NOMO-1 treated with DMSO at 0.1 percent for 48 hours (cell line): ENCODE results near the gene SIK3.

Experiments
- DNase-seq: peaks from one replicate; lab custom pipeline; 2025; ENCODE audit not compliant: unreplicated experiment; lab: John Stamatoyannopoulos, UW

The SIK3 gene

DNA sequence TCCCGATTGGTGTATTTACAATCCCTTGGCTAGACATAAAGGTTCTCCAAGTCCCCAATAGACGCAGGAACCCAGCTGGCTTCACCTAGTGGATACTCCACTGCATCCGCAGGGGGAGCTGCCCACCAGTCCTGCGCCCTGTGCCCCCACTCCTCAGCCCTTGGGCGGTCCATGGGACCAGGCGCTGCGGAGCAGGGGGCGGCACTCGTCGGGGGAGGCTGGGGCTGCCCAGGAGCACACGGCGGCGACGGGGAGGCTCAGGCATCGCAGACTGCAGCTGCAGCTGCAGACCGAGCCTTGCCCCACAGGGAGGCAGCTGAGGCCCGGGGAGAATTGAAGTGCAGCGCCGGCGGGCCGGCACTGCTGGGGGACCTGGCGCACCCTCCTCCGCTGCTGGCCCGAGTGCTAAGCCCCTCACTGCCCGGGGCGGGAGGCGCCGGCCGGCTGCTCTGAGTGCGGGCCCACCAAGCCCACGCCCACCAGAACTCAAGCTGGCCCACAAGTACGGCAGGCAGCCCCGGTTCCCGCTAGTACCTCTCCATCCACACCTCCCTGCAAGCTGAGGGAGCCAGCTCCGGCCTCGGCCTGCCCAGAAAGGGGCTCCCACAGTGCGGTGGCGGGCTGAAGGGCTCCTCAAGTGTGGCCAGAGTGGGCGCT is 12.2 kb upstream of the SIK3 start:
- DNase-seq: no peak

DNA sequence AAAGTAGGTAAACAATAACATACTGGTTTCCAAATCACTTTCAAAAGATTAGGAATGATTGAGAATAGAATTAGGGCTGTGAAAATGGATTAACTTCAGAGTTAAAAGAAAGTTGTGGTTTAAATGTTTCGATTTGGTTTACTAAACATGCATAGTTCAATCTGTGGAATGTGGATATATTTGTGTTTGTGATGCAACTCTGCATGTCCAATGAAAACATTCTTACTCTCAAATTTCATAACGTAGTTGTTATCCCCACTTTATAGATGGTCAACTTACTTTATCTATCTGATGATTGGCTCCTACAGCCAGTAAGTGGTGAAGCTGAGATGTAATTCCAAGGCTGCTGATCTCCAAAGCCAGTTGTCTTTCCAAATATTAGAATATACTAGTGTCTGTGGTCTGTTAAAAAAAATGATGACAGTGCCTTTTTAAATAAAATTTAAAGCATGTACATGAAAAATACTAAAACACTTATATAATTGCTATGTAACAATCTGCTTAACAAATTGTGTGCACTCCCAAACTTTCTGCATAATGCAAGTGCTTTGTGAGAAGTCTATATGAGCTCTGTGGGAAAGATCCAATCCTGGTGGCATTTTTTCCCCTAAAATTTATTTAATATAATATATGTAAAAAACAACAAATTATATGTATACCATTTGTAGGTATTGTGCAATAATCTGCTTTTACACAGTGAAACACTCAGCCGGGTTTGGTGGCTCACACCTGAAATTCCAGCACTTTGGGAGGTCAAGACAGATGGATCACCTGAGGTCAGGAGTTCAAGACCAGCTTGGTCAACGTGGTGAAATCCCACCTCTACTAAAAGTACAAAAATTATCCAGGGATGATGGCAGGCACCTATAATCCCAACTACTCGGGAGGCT is 9.7 kb upstream of the SIK3 start:
- DNase-seq: no peak

DNA sequence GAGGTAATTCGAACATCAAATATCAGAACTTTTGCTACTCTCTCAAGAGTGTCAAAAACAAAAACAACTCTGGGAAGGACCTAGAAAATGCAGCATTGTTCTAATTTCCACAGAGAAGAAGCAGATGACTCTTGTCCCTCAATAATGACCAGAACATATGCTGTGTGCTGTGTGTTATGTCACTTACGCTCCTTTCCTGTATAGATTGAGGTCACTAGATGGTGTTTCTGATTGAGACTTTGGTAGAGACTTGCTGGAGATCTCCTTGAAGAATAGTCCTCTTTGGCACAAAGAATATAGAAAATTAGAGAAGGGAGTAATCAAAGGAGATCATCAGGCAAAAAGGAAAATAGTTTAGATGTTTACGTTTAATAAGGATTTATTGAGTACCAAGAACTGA is 2.3 kb upstream of the SIK3 start:
- no peak for DNase-seq

DNA sequence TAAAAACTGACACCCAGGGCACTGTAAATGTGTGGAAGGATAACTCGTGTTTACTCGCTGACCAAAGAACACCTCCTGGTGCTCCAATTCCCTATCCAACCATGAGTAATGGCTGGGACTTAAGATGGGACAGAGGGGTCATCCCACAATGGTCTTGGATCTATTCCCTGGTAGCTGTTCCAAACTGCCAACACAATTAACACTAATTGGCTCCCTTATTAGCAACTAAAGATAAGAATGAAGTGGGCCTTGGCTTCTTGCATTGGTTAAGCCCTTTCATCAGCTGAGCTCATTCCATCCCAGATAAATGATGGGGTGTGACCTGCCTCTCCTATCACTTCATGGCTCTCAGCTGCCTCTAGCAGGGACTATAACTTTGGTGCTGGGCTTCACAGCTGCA is 1.5 kb upstream of the SIK3 start:
- DNase-seq: no peak

DNA sequence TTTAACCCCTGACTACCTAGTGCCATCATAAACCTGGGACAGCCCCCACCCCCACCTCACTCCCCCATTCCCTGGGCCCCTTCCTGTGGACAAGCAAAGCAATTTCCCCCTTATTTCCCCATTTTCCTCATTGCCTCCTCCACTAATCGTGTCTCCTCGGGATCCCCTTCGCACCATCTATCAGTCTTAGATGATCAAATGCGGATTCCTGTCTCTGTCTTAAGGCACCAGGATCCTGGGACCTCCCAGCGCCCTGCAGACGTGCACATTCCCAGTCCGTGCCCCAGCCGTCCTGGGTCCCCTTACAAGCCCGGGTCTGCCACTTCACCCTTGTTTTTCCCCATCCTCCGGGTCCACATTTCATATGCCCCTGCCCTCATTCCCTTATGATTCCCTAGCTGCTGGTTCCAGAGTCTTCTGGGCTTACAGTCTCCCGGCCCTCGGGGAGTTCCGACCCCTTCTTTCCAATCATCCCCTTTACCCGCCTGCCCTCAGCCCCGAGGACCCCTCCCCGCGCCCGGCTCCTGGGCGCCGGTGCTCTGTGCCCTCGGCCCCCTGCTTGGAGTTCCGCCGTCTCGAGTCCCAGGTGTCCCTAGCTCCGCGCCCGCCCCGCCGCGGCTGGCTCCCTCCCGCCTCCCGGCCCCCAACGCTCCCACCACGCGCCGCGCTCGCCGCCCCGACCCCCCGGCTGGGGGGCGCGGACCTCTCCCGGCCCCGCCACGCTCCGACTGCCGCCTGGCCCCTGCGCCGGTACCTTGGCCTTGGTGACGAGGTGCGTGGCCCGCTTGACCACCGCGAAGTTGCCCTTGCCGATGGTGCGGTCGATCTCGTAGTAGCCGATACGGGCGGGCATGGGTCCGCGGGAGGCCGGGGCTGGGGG is 599 bp downstream of the SIK3 start:
- peak; percentile 23 for DNase-seq

DNA sequence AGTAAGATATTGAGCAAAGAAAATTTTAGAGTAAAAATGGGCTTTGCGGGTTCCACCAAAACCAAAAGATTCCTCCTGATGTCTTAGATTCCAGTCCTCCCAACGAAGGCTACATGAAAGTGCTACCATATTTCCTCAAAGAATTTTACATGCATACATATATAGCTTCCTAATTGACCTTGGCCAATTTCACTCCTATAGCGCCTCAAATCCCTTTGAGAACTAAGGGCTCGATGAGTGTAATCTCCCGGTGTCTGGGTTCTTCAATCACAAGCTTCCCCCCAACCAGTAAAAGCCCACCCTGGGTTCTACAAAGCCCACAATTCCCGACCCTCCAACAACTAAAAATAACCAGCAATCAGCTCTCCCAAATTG is 1.2 kb downstream of the SIK3 start:
- no peak for DNase-seq

DNA sequence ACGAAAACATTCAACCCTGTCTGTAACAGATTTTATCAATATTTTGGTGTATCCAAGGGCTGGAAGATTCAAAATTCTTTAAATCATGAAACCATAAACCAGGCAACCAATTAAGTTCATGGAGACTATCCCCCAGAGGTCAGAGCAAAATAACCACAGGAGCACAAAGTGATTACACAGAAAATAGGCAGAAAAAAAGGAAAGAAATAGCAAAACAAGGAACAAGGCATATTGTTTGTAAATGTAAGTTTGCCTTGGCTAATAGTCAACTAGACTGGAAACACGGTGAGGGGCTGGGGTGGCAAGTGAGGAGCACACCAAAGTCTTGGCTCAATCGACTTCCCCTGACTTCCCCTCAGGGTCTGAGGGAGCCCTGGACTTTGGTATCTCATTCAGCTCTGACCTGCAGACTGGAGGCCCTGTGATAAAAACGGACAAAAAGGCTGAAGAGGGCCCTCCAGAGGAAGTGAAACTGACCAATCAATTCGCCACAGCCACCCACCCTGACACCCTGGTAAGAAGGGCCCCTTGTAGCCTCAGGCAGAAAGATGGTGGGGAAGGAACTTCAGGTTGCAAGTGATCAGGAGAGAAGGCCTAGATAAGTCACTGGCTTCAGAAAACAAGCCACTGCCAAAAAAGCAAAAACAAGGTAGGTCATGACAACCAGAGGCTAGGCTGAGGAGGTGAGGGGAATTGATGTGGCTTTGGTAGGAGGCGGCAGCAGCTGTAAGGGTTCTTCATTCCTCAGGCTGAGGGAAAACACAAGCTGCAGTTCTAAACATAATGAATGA is 1.8 kb downstream of the SIK3 start:
- peak; percentile 95 for DNase-seq

DNA sequence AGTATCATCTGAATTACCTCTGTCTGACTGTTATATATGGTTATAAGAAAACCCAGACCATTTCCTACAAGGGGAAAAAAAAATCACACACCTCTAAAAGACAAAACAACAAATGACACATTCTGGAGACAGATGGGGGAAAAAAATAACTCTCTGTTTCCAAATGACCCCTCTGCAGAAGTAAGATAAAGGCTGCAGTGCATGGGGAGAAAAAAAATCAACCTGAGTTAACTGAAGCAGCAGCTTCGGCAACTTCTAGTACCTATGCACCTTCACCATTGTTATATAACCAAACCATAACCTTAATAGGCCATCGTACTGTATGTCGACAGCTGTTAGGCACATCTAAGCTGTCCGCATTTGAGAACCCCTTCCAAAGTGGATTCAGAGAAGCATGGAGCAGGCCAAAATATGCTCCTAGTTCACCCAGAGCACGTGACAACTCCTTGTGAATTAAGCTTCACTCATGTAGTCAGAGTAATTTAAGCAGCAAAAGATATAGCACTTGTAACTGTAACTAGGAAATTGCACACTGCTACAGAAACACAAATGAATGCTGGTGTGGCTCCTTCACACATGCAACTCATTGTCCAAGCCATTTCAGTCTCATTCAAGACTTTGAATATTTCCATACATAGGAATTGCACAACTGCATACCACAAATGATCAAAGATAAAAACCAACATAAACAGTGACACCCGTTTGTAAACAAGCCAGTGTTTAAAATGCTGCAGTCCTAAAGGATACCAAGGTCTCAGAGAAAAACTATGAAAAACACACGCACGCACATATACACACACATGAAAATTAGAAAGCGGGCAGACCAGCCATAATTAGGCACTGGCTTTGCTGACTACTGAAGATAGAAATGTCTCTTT is 2.7 kb downstream of the SIK3 start:
- DNase-seq: peak; percentile 33

DNA sequence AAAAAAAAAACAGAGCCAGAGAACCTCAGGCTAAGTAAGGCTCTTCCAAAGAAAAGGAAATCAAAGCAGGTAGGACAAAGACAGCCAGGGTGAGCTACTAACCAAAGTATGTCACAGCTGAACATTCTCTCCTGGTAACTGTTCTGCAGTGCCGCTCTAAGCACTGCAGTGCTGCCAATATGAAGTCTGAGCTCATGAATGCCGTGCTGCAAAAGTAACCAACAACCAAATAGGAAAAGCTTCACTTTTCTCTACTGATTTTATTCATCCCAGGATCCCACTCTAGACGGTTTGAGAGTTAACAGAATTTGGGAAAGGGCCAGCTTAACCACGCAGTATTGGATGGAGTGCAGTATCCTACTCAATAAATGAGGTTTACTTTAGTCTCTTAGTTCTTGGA is 3.5 kb downstream of the SIK3 start:
- DNase-seq: no peak

DNA sequence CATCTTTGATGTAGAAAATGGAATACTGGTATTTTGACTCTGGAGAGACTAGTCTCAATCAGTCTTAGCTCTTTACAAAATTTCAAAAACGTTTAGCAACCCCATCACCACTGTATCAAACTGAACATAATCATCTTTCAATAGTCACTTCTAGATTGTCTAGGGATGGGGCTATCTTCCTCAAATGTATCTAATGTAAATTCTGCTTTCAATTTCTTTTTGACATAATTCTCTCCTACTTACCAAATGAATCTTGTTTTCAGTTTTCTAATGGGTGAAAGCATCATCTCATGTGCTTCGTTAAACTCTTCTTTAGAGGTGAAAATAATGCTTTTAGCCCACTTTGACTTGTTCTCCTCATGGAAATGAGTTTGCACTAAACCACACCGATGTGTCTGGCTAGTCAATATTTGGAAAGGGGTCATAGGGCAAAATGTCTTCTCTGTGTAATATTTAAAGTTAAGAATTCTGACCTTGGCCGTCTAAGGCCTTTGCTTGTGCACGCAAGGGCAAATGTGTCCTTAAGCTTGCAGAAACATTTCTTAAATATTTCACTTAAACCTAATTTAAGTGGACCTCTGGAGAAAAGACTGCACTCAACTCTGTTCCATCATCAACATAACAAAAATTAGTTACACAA is 5.2 kb downstream of the SIK3 start:
- DNase-seq: no peak

DNA sequence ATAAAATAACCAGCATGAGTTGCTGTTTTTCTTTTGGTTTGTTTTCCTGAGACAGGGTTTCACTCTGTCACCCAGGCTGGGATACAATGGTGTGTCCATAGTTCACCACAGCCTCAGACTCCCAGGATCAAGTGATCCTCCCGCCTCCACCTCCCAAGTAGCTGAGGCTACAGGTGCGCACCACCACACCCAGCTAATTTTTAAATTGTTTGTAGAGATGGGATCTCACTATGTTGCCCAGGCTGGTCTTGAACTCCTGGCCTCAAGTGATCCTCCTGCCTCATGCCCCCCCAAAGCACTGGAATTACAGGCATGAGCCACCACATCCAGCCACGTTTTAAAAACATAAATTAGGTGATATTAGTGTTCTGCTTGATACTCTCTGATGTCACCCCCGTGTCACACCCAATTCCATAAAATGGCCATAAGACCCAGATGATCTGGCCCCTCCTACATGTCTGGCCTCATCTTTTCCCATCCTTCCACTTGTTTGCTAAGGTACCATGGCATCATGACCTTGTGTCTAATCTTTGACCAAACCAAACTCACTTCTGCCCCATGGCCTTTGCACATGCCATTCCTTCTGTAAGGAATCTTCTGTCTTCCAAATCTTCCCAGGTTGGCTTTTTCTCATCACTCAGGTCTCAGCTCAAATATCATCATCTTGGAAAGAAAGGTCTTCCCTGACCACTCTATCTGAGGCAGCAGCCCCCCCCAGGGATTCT is 6.3 kb downstream of the SIK3 start:
- DNase-seq: no peak

DNA sequence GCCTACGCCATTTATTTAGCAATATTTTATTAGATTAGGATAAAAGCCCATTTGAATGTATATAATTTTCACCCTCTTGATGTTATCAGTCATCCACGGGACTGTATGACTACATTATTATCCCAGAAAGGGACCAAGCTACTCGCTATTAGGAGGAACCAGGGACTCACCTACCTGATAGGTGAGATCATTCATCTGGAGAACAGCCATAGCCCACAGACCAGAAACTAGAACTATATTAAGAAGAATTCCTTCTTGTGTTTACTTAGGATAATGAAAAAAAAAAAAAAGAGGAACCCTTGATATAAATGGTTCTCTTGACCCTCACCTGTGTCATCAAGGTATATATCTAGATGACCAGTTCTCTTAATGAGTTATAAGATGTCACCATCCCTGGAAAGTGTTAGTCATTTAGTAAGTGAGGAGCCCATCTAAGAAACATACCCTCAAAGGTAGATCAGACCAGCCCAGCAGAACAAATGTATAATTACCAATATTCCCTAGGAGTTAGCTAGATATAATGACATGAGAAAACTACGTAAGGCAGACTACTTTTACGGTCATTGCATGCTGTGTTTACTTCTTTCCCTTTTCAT is 8.0 kb downstream of the SIK3 start:
- DNase-seq: no peak

DNA sequence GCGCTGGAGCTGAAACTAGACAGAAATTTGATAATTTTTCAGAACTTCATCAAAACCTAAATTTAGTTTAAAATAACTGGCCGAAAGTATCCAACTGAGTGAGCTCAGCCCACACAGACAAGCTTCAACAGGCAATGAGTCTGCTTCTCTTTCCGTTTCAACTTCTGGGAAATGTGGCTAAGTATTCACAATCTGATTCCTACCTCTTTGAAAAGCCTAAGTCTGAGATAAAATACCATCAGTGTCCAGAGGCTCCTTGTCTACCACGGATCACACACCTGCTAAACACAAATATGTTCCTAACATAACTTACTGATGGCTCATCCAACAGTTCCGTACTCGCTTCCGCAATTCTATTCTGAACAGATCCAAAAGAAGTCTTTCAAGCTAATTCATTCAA is 8.5 kb downstream of the SIK3 start:
- DNase-seq: no peak

DNA sequence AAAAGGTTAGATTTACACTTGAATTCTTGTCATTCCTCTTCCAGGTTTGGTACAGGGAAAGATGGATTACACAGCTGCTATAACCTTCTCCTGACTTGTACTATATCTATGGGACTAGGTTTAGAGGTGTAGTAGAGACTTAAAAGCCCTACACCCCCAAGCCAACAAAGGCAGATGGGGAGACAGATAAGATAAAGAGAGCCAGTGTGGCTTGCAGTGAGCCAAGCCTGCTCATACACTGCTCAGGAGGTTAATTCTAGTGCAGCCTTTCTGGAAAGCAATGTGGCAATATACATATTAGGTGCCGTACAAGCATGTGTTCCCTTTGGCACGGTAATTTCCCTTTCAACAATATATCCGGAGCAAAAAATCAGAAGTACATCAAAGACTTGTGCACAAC is 10.8 kb downstream of the SIK3 start:
- DNase-seq: no peak

DNA sequence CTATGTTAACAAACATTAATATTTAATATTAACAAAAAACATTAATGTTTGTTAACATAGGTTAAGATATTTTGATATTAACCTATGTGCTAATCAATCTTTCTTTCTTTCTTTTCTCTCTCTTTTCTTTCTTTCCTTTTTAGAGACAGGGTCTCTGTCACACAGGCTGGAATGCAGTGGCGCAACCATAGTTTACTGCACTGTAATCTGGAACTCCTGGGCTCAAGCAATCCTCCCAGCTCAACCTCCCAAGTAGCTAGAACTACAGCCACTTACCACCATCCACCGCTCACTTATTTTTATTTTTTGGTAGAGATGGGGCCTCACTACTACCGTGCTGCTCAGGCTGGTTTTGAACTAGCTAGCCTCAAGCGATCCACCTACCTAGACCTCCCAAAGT is 13.2 kb downstream of the SIK3 start:
- DNase-seq: no peak

DNA sequence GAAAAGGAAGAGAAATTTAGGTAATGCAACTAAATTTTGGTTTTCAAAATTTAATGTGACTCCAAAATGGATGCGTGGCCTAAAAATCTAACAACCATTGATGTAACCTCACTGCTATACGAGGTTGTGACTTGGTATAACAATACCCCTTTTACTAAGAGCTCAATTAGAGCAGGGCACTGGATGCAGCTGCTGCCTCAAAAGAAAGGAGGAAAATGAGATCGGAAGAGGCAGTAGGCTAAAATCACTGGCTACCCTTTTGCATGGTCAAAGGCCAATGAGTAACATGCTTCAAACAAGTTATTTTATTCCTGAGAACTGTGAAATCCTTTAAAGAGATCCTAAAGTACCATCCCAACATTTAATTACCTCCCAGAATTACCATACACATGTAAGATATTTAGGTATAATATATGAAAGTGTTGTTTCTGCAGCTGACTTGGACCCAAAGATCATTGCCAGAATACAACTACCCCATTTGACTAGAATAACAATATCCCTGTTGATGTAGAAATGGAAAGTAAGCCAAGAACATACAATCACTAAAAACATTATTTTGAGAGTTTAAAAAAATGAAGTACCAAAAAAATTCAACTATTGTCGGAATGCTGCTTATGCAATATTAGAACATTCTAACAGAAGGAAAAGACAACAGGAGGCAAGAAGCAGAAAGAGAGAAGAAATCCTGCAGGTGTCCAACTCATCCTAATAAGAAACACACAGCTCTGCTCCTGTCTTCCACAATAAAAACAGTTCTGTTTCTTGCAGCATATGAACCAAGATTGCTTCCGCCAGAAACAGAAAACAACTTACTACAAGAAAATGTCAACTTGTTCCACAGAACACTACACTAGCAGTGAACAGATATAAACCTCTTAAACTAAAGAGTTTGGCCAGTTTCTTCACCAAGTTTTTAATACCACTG is 15.0 kb downstream of the SIK3 start:
- no peak for DNase-seq

DNA sequence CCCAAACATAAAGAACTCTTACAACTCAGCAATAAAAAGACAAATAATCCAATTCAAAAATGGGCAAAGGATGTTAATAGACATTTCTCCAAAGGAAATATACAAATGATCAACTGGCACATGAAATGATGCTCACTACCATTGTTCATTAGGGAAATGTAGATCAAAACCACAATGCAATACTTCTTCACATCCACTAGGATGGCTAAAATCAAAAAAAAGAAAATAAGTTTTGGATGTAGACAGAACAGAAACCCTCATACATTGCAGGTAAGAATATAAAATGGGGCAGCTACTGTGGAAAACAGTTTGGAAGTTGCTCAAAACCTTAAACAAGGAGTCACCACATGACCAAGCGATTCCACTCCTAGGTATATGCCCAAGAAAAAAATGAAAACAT is 16.3 kb downstream of the SIK3 start:
- DNase-seq: no peak
